ENCODE measurements around the gene DPEP3.

Gene DPEP3

DNA sequence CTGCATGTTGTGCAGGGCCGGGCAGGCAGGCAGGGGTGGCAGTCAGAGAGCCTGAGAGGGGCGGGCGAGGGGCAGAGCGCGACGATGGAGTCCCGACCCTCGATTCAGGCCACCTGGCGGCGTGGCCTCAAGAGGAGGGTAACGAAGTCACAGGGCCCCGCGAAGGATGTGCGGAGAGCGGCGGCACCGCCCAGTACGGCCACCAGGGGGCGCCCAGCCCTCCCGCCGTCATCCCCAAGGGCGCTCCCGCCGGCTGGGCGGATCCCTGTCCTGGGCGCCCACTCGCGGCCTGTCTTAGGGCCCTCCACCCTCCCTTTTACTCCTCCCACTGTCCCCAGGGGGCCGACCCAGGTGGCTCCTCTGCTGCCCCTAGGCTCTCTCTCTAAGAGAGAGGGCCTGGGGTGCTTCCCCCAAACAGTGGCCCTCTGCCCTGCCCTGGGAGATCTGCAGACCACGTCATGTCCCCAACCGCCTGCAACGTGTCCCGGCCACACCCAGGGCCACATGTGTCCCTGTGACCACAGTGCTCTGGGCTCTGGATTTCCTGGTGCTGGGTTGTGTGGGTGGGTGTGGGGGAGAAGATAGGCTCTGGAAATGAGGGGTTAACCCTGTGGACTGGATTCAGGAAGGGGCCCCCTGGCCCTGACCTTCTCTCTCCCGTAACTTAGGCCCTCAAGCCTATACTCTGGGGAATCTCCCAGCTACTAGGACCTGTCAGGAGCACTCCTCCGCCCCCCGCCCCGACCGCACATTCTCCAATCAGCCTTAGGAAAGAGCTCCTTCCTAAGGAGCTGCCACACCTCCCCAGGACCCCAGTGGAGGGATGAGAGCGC, 13.1 kb upstream of the DPEP3 start:
- no CpG with 5 or more reads among the region's 39 CpGs for WGBS (ENCODE audit: insufficient coverage, insufficient read length)
- Histone ChIP-seq H3K4me1 (ENCODE audit: control insufficient read depth, insufficient read depth, low read length) (no peaks in the 10 kb centered on the region), H3K36me3 (ENCODE audit: control insufficient read depth, insufficient read depth, low read length) (no peaks in the 10 kb centered on the region), H3K4me3 (ENCODE audit: low read length) (no peak overlapping the region), H3K9me3 (ENCODE audit: control insufficient read depth, insufficient read depth, low read length) (no peaks in the 10 kb centered on the region), H3K27ac (ENCODE audit: low read length) (no peak overlapping the region), H3K27me3 (ENCODE audit: control insufficient read depth, insufficient read depth, low read length) (no peaks in the 10 kb centered on the region)
- DNase-seq (ENCODE audit: low read depth, low spot score): no peak

DNA sequence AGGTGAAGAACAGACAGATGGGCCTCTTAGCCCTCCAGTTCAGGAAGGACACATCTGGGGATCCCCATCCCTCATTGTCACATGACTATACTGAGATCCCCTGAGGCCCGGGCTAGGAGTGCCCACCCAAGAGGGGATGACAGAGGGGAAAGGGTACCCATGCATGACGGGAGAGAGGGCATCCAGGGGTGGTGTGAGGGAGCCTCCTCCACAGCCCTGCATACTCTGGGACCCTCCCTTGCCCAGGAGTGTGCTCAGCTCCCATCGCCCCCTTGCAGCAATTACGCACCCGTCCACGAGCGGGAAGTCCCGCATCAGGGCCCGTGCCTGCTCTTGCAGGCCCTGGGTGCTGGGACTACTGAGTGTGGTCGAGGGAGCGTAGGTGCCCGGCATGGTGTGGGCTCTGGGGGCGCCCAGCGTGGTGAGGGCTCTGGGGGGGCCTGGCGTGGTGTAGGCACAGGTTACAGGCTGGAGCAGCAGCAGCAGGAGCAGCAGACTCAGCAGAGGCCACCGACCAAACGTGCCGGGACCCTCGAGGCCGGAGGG, 12.4 kb upstream of the DPEP3 start:
- Histone ChIP-seq H3K27me3 (ENCODE audit: control insufficient read depth, insufficient read depth, low read length) (no peaks in the 10 kb centered on the region), H3K36me3 (ENCODE audit: control insufficient read depth, insufficient read depth, low read length) (no peaks in the 10 kb centered on the region), H3K27ac (ENCODE audit: low read length) (no peak overlapping the region), H3K4me1 (ENCODE audit: control insufficient read depth, insufficient read depth, low read length) (no peaks in the 10 kb centered on the region), H3K4me3 (ENCODE audit: low read length) (no peak overlapping the region), H3K9me3 (ENCODE audit: control insufficient read depth, insufficient read depth, low read length) (no peaks in the 10 kb centered on the region)
- no peak for DNase-seq (ENCODE audit: low read depth, low spot score)
- no CpG with 5 or more reads among the region's 20 CpGs for WGBS (ENCODE audit: insufficient coverage, insufficient read length)

DNA sequence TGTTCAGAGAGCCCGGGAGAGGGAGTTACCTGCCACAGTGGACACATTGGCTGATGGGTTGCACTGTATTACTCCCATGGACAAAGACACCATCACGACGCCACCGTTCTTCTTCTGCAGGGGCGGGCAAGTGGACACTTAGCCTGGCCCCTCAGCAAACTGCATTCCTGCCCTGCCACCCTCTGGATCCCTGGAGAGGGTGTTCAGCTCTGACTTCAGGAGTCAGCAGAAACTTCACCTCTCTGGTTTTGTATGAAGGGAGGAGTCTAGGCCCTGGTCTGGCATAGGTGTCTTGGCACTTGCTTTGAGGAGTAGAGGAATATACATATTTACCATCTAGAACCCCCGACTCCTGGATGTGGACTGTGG, 9.7 kb upstream of the DPEP3 start:
- WGBS (ENCODE audit: insufficient coverage, insufficient read length): no CpG with 5 or more reads among the region's 6 CpGs
- H3K27me3 ChIP-seq (ENCODE audit: control insufficient read depth, insufficient read depth, low read length): no peaks in the 10 kb centered on the region
- no peaks in the 10 kb centered on the region for H3K4me1 ChIP-seq (ENCODE audit: control insufficient read depth, insufficient read depth, low read length)
- no peak for DNase-seq (ENCODE audit: low read depth, low spot score)
- H3K9me3 ChIP-seq (ENCODE audit: control insufficient read depth, insufficient read depth, low read length): no peaks in the 10 kb centered on the region
- no peaks in the 10 kb centered on the region for H3K36me3 ChIP-seq (ENCODE audit: control insufficient read depth, insufficient read depth, low read length)
- H3K27ac ChIP-seq (ENCODE audit: low read length): no peak overlapping the region
- H3K4me3 ChIP-seq (ENCODE audit: low read length): no peak overlapping the region

DNA sequence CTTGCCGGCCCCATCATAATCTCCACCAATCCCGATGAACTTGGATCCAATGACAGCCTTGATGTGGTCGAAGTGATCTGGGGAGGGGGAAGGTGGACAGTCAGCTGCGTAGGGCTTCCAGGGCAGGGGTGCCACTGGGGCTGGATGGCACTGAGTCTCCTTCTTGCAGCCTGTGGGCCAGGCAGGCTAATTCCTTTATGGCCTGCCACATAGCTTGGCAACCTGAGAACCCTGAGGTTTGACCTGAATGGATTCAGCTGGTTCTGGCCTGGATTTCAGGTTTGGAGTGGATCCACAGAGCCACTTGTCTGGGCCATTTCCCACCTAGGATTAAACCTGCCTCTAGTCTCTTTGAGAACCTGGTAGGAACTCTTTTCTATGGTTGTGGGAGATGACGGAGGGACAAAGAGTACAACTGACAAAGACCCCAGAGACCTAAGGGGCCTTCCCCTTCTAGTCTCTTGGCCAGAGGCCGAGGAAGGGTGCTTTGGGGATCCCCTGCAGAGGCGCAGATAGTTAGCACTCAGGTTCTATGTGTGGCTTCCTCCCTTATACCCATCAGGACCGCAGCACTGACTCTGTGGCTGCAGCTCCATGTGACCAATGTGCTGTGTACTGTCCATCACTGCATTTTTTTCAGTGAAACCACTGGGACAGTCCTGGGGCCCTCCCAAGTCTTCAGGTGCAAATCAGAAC, 9.2 kb upstream of the DPEP3 start:
- Histone ChIP-seq H3K9me3 (ENCODE audit: control insufficient read depth, insufficient read depth, low read length) (no peaks in the 10 kb centered on the region), H3K27ac (ENCODE audit: low read length) (no peak overlapping the region), H3K4me1 (ENCODE audit: control insufficient read depth, insufficient read depth, low read length) (no peaks in the 10 kb centered on the region), H3K4me3 (ENCODE audit: low read length) (no peak overlapping the region), H3K36me3 (ENCODE audit: control insufficient read depth, insufficient read depth, low read length) (no peaks in the 10 kb centered on the region), H3K27me3 (ENCODE audit: control insufficient read depth, insufficient read depth, low read length) (no peaks in the 10 kb centered on the region)
- no CpG with 5 or more reads among the region's 8 CpGs for WGBS (ENCODE audit: insufficient coverage, insufficient read length)
- no peak for DNase-seq (ENCODE audit: low read depth, low spot score)

DNA sequence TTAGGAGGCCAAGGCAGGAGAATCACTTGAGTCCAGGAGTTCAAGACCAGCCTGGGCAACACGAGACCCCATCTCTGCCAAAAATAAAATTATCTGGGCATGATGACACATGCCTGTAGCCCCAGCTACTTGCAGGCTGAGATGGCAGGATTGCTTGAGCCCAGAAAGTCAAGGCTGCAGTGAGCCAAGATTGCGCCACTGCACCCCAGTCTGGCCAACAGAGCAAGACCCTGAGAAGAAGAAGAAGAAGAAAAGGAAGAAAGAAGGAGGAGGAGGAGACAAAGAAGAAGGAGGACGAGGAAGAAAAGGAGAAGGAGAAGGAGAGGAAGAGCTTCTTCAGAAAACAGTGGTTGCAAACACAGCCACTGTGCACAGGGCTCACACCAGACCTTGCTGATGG, 8.4 kb upstream of the DPEP3 start:
- no peak overlapping the region for H3K4me3 ChIP-seq (ENCODE audit: low read length)
- DNase-seq (ENCODE audit: low read depth, low spot score): no peak
- no peaks in the 10 kb centered on the region for H3K27me3 ChIP-seq (ENCODE audit: control insufficient read depth, insufficient read depth, low read length)
- no peak overlapping the region for H3K27ac ChIP-seq (ENCODE audit: low read length)
- no CpG with 5 or more reads among the region's 3 CpGs for WGBS (ENCODE audit: insufficient coverage, insufficient read length)
- no peaks in the 10 kb centered on the region for H3K4me1 ChIP-seq (ENCODE audit: control insufficient read depth, insufficient read depth, low read length)
- H3K9me3 ChIP-seq (ENCODE audit: control insufficient read depth, insufficient read depth, low read length): no peaks in the 10 kb centered on the region
- no peaks in the 10 kb centered on the region for H3K36me3 ChIP-seq (ENCODE audit: control insufficient read depth, insufficient read depth, low read length)

DNA sequence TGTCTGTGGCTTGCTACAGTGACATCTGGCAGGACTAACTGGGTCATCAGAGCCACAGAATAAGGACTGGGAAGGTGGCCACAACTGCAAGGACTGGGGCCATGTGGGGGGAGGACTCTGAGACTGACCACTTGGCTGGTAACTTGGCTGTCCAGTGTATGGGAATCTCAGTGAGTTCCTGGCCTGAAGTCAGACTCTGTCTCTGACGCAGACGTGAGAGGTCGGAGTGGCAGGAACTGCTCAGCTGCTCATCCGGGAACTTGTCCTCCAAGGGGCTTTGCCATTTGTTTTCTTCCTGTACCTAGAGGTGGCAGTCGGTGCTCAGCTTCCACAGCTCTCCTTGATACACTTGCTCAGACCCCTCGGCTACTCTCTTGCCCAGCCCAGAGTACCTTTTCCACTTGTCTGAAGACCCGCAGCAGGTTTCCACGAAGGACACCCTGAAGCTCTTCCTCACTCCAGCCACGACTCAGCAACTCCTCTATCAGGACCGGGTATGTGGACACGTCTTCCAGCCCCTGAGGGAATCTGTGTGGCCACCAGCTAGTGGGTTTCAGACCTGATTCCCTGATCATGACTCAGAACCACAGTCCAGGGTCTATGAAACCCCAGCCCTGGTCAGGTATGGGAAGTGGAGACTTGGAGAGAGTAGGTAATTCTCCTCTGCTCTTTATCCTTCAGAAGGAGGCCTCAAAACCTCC, 7.3 kb upstream of the DPEP3 start:
- no peak for DNase-seq (ENCODE audit: low read depth, low spot score)
- Histone ChIP-seq H3K4me1 (ENCODE audit: control insufficient read depth, insufficient read depth, low read length) (no peaks in the 10 kb centered on the region), H3K27me3 (ENCODE audit: control insufficient read depth, insufficient read depth, low read length) (no peaks in the 10 kb centered on the region), H3K9me3 (ENCODE audit: control insufficient read depth, insufficient read depth, low read length) (no peaks in the 10 kb centered on the region), H3K27ac (ENCODE audit: low read length) (no peak overlapping the region), H3K36me3 (ENCODE audit: control insufficient read depth, insufficient read depth, low read length) (no peaks in the 10 kb centered on the region), H3K4me3 (ENCODE audit: low read length) (no peak overlapping the region)
- WGBS (ENCODE audit: insufficient coverage, insufficient read length): no CpG with 5 or more reads among the region's 11 CpGs

DNA sequence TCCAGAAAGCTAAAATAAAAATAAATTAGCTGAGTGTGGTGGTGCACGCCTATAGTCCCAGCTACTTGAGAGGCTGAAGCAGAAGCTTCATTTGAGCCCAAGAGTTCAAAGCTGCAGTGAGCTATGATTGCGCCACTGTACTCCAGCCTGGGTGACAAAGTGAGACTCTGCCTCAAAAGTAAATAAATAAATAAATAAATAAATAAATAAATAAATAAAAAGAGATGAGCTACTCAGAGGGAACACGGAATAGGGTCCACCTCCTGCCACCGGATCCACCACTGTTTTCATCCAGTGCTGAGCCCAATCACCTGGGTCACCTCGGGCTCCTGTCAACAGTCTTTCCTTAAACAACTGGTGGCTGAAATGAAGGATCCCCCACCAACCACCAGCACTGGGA, 6.7 kb upstream of the DPEP3 start:
- Histone ChIP-seq H3K36me3 (ENCODE audit: control insufficient read depth, insufficient read depth, low read length) (no peaks in the 10 kb centered on the region; the same call in 1 of the 2 replicates), H3K27ac (ENCODE audit: low read length) (no peak overlapping the region), H3K4me3 (ENCODE audit: low read length) (no peak overlapping the region), H3K4me1 (ENCODE audit: control insufficient read depth, insufficient read depth, low read length) (no peaks in the 10 kb centered on the region), H3K27me3 (ENCODE audit: control insufficient read depth, insufficient read depth, low read length) (no peaks in the 10 kb centered on the region), H3K9me3 (ENCODE audit: control insufficient read depth, insufficient read depth, low read length) (no peaks in the 10 kb centered on the region)
- WGBS (ENCODE audit: insufficient coverage, insufficient read length): no CpG with 5 or more reads among the region's 5 CpGs
- no peak for DNase-seq (ENCODE audit: low read depth, low spot score)

DNA sequence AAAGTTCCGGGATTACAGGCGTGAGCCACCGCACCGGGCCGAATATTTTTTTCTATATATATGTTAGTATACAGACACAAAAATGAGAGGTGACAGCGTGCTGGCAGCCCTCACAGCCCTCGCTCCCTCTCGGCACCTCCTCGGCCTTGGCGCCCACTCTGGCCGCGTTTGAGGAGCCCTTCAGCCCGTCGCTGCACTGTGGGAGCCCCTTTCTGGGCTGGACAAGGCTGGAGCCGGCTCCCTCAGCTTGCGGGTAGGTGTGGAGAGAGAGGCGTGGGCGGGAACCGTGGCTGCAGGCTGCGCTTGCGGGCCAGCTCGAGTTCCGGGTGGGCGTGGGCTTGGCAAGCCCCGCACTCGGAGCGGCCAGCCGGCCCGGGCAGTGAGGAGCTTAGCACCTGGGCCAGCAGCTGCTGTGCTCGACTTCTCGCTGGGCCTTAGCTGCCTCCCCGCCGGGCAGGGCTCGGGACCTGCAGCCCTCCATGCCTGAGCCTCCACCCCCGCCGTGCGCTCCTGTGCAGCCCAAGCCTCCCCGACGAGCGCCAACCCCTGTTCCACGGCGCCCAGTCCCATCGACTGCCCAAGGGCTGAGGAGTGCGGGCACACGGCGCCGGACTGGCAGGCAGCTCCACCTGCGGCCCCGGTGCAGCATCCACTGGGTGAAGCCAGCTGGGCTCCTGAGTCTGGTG, 1.9 kb upstream of the DPEP3 start:
- Histone ChIP-seq H3K4me1 (ENCODE audit: control insufficient read depth, insufficient read depth, low read length) (no peaks in the 10 kb centered on the region; the same call in 1 of the 2 replicates), H3K27ac (ENCODE audit: low read length) (no peak overlapping the region)
- no CpG with 5 or more reads among the region's 49 CpGs for WGBS (ENCODE audit: insufficient coverage, insufficient read length)

DNA sequence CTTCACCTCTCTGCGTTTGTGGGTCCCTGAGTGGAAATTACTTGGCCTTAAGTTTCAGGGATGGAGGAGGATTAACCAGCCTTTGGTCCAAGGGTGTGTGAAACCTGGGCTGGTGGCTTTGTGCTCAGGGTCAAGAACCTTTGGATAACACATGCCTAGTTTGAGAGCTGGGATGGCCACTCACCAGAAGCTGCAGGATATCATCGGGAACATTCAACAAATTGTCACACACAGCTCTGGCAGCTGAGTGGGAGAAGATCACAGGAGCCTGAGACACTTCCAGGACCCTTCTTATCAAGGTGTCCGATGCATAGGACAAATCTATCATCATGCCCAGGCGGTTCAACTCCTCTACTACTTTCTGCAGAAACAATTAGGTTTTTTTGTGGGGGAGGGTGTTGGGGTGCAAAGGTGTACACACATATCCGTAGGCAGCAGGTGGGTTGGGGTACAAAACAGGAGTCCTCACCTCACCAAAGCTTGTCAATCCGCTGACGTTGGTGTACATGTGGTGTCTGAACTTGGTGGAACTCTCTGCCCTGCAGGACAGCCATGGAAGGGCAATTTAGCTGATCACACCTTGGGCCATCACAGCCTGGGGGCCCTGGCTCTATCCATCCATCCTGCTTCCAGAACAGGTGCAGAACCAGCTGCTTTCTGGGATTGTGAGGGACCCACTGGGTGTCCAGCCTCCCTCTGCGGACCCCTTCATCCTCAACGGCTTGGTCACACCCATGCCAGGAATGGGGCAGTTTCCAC, 2.7 kb downstream of the DPEP3 start:
- Histone ChIP-seq H3K27ac (ENCODE audit: low read length) (no peak overlapping the region), H3K4me3 (ENCODE audit: low read length) (no peak overlapping the region), H3K4me1 (ENCODE audit: control insufficient read depth, insufficient read depth, low read length) (no peaks in the 10 kb centered on the region; the same call in 1 of the 2 replicates), H3K9me3 (ENCODE audit: control insufficient read depth, insufficient read depth, low read length) (no peaks in the 10 kb centered on the region), H3K27me3 (ENCODE audit: control insufficient read depth, insufficient read depth, low read length) (no peaks in the 10 kb centered on the region), H3K36me3 (ENCODE audit: control insufficient read depth, insufficient read depth, low read length) (no peaks in the 10 kb centered on the region; the same call in 1 of the 2 replicates)
- no peak for DNase-seq (ENCODE audit: low read depth, low spot score)
- WGBS (ENCODE audit: insufficient coverage, insufficient read length): no CpG with 5 or more reads among the region's 9 CpGs

More for the DNA sequence above, 1.9 kb upstream of the DPEP3 start:
- Histone ChIP-seq H3K27me3 (ENCODE audit: control insufficient read depth, insufficient read depth, low read length) (no peaks in the 10 kb centered on the region), H3K9me3 (ENCODE audit: control insufficient read depth, insufficient read depth, low read length) (no peaks in the 10 kb centered on the region), H3K4me3 (ENCODE audit: low read length) (no peak overlapping the region), H3K36me3 (ENCODE audit: control insufficient read depth, insufficient read depth, low read length) (no peaks in the 10 kb centered on the region; the same call in 1 of the 2 replicates)
- DNase-seq (ENCODE audit: low read depth, low spot score): no peak

All from iPS DF 6.9 (cell line).